ENCODE measurements around the gene EXOG. TPM values are rescaled to one million over a fixed set of nuclear protein-coding genes. Genes with fewer than 3 reads are reported as not detected.

Gene EXOG
- 15.1 and 19.3 TPM in 2 replicates for polyA plus RNA-seq (2011; rRNA removed)
- 9.3 and 9.8 TPM in 2 replicates for polyA minus RNA-seq (2011; rRNA and poly(A)+ RNA removed)

GRCh38 chr3:38496131-38496910, at the start of gene EXOG:
TSS of gene EXOG (plus strand) at chr3:38496340. CDS start at chr3:38496368, 28 bp downstream.
- H3K27ac ChIP-seq (ENCODE audit: low read depth, low read length), result peak within 1 kb of the TSS; percentile 71
- POLR2A ChIA-PET, result interaction anchor here (0.6 to 1.0 kb wide), 8 partner anchors 12 to 457 kb away, joined by 3 to 16 read pairs (median 4); partner anchors contain the start of gene DLEC1
- peak; percentile 88 for TF ChIP-seq CTCF (IDR thresholded peaks at IDR 0.05; ENCODE audit: low read depth, low read length)
- DNase-seq (ENCODE audit: low read depth, low spot score), result peak; percentile 82
- H3K27me3 ChIP-seq (ENCODE audit: control insufficient read depth, insufficient read depth, low read length), result no peaks in the 10 kb centered on the region
- H3K9me3 ChIP-seq (ENCODE audit: control insufficient read depth, insufficient read depth, low read length), result peaks cover 2% of the 10 kb centered on the region; the same call in 1 of the 2 replicates
- CTCF ChIA-PET, result interaction anchor here (0.6 to 3.1 kb wide), 46 partner anchors 9 to 1690 kb away, joined by 3 to 35 read pairs (median 5); partner anchors contain the start of genes ACAA1 and XYLB
- H3K4me3 ChIP-seq (ENCODE audit: low read depth, low read length), result peak within 1 kb of the TSS; percentile 89

GRCh38 chr3:38446812-38447211, 49.3 kb upstream of the EXOG start:
- no peak overlapping the region for H3K4me3 ChIP-seq (ENCODE audit: low read depth, low read length)
- TF ChIP-seq CTCF (IDR thresholded peaks at IDR 0.05; ENCODE audit: low read depth, low read length), result no peak
- DNase-seq (ENCODE audit: low read depth, low spot score), result no peak
- CTCF ChIA-PET, result no interaction called here
- H3K27me3 ChIP-seq (ENCODE audit: control insufficient read depth, insufficient read depth, low read length), result no peaks in the 10 kb centered on the region
- H3K9me3 ChIP-seq (ENCODE audit: control insufficient read depth, insufficient read depth, low read length), result no peaks in the 10 kb centered on the region
- H3K27ac ChIP-seq (ENCODE audit: low read depth, low read length), result no peak overlapping the region
- POLR2A ChIA-PET, result no interaction called here

- Histone ChIP-seq H3K27me3 (ENCODE audit: control insufficient read depth, insufficient read depth, low read length) (no peaks in the 10 kb centered on the region), H3K27ac (ENCODE audit: low read depth, low read length) (no peak overlapping the region), H3K4me3 (ENCODE audit: low read depth, low read length) (no peak overlapping the region), H3K9me3 (ENCODE audit: control insufficient read depth, insufficient read depth, low read length) (no peaks in the 10 kb centered on the region; the same call in 1 of the 2 replicates)
- DNase-seq (ENCODE audit: low read depth, low spot score), result no peak
- no peak for TF ChIP-seq CTCF (IDR thresholded peaks at IDR 0.05; ENCODE audit: low read depth, low read length)
- ChIA-PET CTCF (interaction anchor here (1.3 to 1.6 kb wide), 2 partner anchors 30 to 105 kb away, joined by 4 to 8 read pairs; partner anchors contain the start of gene XYLB), POLR2A (no interaction called here)
Observed at GRCh38 chr3:38450853-38451252, 45.3 kb upstream of the EXOG start.

GRCh38 chr3:38453075-38453912, 42.8 kb upstream of the EXOG start, which contains the start of gene ACVR2B:
TSS of gene ACVR2B (plus strand) at chr3:38453890. CDS start at chr3:38454323, 433 bp downstream.
- ChIA-PET POLR2A (no interaction called here), CTCF (interaction anchor here (1.1 to 1.7 kb wide), 2 partner anchors 27 to 107 kb away, joined by 3 to 5 read pairs; no protein-coding TSS in a partner anchor)
- H3K27ac ChIP-seq (ENCODE audit: low read depth, low read length), result peak within 1 kb of the TSS; percentile 21

More at GRCh38 chr3:38453075-38453912, 42.8 kb upstream of the EXOG start, which contains the start of gene ACVR2B:
- Histone ChIP-seq H3K9me3 (ENCODE audit: control insufficient read depth, insufficient read depth, low read length) (no peaks in the 10 kb centered on the region; the same call in 1 of the 2 replicates), H3K27me3 (ENCODE audit: control insufficient read depth, insufficient read depth, low read length) (no peaks in the 10 kb centered on the region), H3K4me3 (ENCODE audit: low read depth, low read length) (peak within 1 kb of the TSS; percentile 70)
- peak; percentile 39 for DNase-seq (ENCODE audit: low read depth, low spot score)
- no peak for TF ChIP-seq CTCF (IDR thresholded peaks at IDR 0.05; ENCODE audit: low read depth, low read length)

Data from AG04450 (cell line).